ENCODE results near the gene GPSM3.
A peak's percentile ranks its signal among the peaks of the same experiment; 100 is the strongest.
"Not testable (repeated sequence)": the region's sequence is repeated elsewhere in the genome, so short reads cannot be mapped to it uniquely, and the experiment has no call there.

The GPSM3 gene

GRCh38 chr6:32192608-32193039 is at the start of gene GPSM3:
TSS of gene GPSM3 (minus strand) at chr6:32192643. CDS start at chr6:32192513, 130 bp downstream.
- DNase-seq (ENCODE audit: low spot score), result peak; percentile 62

DNA sequence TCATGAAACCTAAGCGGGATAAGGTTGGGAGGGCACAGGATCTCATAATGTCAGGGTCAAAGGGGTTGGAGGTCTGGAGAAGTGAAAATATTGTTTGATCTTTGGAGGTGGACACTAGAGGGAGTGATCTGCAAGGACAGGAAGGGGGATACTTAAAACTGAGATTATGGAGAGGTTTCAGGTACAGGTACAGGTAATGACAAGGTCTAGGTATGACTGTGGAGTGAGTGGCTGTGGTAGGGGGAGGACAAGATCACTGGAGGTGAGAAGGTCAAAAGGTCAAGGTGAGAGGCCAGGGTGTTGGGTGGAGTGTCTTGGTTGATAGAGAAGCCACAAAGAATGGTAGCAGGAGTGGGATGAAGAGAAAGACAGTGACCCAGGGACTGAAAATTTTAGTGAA is 48.2 kb upstream of the GPSM3 start:
- no peak for DNase-seq (ENCODE audit: low spot score)

- no peak for DNase-seq (ENCODE audit: low spot score)
Measured at GRCh38 chr6:32239462-32239861, 47.0 kb upstream of the GPSM3 start.

- no peak for DNase-seq (ENCODE audit: low spot score)
Measured at GRCh38 chr6:32234934-32235333, 42.5 kb upstream of the GPSM3 start.

GRCh38 chr6:32226434-32226833 is 34.0 kb upstream of the GPSM3 start:
- DNase-seq (ENCODE audit: low spot score), result no peak

DNA sequence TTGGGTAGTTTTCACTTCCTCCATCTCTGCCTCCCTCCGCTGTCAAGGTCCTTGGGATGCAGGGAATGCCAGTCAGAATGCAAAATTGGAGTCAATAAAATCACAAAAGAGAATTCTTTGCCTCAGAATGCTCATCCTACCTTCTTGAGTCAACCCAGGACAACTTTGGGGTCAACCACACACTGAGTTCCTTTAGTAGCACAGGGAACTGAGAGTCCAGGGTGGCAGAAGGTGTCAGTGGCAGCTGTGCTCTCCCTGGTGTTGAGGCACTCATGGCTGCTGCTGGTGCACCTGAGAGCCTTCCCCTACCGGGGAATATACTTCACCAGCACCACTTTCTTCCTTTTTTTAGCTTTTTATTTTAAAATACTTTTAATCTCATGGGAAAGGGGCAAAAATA is 32.3 kb upstream of the GPSM3 start:
- no peak for DNase-seq (ENCODE audit: low spot score)

DNA sequence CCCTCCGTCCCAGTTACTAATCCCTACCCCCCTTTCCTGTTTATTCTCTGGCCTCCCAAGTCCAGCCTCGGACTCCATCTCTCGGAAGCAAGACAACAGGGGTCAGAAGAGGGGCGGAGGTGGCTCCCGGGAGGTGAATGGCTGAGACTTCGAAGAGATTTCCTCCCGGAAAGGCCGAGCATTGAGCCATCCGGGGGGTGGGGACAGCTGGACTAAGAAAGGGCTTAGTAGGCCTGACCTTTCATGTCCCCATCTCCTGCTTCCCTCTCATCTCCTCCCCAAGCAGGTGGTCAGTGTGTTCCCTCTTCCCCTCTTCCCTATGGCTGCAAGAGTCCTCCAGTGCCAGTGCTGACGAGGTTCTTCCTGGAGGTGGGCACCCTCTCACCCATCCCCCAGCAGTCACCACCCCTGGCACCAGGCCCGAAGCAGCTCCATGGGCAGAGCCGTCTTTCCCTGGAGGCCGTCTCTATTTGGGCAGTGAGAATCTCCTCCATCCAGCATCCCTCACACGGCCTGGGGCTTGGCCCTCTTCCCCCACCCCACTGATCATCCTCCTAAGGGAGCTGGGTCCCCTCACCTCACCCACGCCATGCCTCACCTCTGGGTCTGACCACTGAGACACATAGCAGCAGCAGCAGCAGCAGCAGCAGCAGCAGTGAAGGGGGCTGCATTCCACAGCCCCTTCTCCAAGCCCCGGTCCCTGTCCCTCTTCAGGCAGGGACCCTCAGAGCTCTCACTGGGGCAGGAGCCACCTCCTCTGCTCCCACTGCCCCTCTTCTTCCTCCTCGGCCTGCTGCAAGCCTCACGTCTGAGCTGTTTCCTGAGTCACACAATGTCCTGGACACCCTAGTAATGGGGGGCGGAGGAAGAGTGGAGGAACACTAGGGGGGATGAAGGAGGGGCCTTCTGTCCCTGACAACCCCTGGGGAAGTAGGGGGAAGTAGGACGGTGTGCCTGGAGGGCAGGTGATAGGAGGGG is 31.1 kb upstream of the GPSM3 start, which contains the start of gene NOTCH4:
NOTCH4 (minus strand) TSS at position 810 of the 978 bp plus-strand sequence; CDS start at position 671, 139 bp downstream.
- no peak for DNase-seq (ENCODE audit: low spot score)

- DNase-seq (ENCODE audit: low spot score), result no peak
Measured at GRCh38 chr6:32222333-32223230, 30.1 kb upstream of the GPSM3 start.

- no peak for DNase-seq (ENCODE audit: low spot score)
Measured at GRCh38 chr6:32220021-32220420, 27.6 kb upstream of the GPSM3 start.

- no peak for DNase-seq (ENCODE audit: low spot score)
Measured at GRCh38 chr6:32218167-32218566, 25.7 kb upstream of the GPSM3 start.

DNA sequence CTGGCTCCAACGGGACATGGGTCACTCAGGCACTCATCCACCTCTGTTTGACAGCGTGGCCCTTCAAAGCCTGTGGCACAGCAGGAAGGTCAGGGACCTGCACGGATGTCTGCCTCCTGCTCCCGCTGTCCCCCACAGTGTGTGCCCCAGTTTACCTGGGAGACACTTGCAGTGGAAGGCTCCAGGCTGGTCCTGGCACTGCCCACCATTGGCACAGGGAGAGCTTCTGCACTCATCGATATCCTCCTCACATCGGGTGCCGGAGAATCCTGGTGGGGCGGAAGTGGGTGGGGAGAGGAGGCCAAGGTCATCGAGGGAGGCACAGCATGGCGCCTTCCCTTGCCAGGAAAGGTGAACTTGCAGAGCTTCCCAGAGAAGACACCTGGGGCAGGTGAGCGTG is 24.6 kb upstream of the GPSM3 start:
- no peak for DNase-seq (ENCODE audit: low spot score)

DNA sequence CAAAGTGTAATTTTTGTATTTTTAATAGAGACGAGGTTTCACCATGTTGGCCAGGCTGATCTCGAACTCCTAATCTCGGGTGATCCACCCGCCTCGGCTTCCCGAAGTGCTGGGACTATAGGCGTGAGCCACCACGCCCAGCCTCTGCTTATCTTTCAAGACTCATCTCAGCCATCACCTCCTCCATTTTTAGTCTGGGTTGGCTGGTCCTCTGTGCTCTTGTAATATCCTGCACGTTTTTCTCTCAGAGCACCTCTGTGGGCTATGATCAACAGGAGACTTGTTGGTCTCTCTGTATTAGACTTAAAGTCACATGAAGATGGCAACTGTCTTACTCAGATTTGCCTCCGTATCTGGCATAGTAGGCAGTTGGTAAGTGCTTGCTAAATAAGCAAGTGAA is 23.8 kb upstream of the GPSM3 start:
- no peak for DNase-seq (ENCODE audit: low spot score)

DNA sequence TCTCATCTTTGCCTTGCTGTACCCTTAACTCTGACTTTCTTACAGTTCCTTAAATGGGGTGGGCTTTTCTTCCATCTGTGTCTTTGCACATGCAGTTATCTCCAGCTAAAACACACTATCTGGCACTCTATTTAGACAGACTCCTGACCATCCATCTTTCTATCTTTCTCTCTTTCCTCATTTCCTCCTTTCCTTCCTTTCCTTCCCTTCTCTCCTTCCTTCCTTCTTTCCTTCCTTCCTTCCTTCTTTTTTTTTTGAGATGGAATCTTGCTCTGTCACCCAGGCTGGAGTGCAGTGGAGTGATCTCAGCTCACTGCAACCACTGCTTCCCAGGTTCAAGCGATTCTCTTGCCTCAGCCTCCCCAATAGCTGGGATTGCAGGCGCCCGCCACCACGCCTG is 23.2 kb upstream of the GPSM3 start:
- DNase-seq (ENCODE audit: low spot score), result no peak

GRCh38 chr6:32214126-32214525 is 21.7 kb upstream of the GPSM3 start:
- DNase-seq (ENCODE audit: low spot score), result no peak

DNA sequence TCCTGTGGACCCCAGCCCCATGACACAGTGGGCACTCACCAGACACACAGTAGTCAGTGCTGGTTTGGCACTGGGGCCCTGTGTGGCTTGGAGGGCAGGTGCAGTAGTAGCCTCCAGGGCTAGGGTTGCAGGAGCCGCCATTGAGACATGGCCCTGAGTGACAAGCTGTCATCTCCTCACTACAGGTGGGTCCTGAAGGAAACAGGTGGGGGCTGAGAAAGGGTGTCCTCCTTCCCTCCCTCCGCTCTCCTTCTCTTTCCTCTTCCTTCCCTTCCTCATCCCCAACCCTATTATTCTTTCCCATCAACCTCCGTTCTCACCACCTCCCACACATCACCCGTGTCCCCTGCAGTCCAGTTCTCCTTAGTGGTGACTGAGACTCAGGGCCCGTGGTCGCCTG is 21.2 kb upstream of the GPSM3 start:
- DNase-seq (ENCODE audit: low spot score), result no peak

GRCh38 chr6:32212076-32212760 is 19.8 kb upstream of the GPSM3 start:
- DNase-seq (ENCODE audit: low spot score), result no peak

DNA sequence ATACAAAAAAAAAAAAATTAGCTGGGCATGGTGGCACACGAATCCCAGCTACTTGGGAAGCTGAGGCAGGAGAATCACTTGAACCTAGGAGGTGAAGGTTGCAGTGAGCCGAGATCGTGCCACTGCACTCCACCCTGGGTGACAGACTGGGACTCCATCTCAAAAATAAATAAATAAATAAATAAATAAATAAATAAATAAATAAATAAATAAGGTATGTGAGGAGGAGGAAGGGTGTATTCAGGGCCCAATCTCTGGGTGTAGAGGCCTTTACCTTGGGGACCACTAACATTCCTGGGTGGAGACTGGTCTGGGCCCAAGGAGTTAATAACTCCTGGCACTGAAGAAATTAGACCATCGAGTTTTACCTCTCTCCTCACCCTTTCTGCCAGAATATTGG is 19.0 kb upstream of the GPSM3 start:
- DNase-seq (ENCODE audit: low spot score), result not testable (repeated sequence)

- no peak for DNase-seq (ENCODE audit: low spot score)
Measured at GRCh38 chr6:32210191-32210601, 17.8 kb upstream of the GPSM3 start.

GRCh38 chr6:32208996-32209395 is 16.6 kb upstream of the GPSM3 start:
- no peak for DNase-seq (ENCODE audit: low spot score)

DNA sequence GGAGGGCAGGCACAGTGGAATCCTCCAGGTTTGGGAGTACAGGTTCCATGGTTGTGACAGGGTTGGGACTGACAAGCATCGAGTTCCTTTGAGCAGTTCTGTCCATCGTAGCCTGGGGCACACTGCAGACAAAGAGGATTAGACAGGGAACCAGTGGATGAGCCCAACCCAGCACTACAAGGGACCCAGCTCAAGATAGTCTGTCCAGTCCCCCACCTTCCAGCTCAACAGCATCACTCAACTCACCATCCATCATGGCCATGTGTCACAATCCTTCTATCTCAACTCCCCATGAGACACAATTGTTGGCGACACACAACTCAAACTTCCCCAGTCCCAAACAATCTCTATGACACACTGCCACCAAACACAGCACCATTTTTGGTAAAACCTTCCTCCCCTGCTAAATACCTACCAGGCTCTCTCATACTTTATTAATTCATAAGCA is 11.8 kb upstream of the GPSM3 start:
- no peak for DNase-seq (ENCODE audit: low spot score)

DNA sequence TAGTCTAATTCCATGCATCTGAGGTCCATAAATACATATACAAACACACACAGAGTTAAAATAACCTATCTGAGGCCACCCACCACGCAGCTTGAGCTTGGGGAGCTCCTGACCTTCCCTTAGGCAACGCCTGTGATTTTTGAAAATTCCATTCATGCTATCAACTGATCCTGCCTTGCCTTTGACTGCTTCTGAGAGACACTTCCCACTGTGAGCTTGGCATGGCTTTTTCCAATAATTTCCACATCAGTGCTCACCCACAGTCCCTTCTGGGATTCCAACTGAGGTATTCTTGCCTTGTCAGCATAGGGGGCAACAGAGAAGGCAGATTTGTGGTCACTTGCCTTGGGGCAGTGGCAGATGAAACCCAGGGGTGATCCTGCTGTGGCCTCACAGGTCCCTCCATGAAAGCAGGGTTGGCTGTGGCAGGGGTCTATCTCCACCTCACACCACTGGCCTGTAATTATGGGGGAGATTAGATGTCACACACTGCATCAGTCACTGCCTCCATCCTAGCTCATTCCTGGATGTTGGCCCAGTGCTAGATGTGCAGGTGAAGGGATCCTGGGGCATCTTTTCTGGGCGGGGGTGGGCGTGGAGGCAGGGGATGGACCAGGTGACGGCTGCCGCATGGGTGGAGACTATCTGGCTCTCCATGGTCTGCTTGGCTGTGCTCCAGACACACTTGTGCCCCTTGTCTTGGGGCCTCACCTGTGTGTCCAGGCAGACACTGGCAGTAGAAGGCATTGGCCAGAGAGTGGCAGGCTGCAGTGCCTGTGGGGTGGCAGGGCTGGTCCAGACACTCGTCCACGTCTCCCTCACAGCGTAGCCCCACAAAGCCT is 11.2 kb upstream of the GPSM3 start:
- DNase-seq (ENCODE audit: low spot score), result no peak
